ENCODE data around the gene DNAH5.

The DNAH5 gene

GRCh38 chr5:13934921-13935320 is 9.6 kb downstream of the DNAH5 start:
- no peak for DNase-seq (ENCODE audit: low spot score)

- no peak for DNase-seq (ENCODE audit: low spot score)
Observed at GRCh38 chr5:13934125-13934524, 10.4 kb downstream of the DNAH5 start.

DNA sequence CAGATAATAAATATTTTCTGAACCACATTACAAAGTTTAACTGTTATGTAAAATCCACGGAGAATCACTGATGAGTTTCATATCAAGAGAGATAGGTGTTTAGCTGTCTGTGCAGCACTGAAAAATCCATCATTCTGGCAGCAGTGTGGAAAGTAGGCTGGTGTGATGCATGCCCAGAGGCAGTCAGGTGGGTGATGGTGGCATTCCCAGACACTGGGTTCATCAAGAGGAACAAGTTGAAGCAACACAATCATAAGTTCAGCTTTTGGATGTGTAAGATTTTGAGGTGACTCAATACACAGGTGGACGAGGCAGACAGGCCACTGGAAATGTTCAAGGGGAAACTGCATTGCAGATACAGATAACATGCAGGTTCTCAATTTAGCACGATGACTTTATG is 11.9 kb downstream of the DNAH5 start:
- DNase-seq (ENCODE audit: low spot score): no peak

DNA sequence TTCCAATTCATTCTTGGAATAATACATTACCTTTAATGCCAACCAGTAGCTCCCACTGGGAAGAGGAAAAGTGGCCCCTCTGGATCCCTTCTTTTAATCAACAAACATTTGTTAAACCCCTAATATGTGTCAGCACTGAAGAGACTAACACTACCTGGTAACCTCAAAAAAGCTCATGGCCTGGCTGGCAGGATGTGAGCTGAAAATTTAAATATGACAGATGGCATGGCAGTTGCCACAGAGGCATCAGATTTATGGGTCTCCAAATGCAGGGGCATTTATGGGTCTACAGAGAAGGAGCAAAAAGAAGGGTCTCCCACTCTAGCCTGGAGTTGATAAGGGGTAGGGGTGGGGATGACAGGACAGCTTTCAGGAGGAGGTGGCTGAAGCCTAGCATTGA is 12.5 kb downstream of the DNAH5 start:
- DNase-seq (ENCODE audit: low spot score): no peak

DNA sequence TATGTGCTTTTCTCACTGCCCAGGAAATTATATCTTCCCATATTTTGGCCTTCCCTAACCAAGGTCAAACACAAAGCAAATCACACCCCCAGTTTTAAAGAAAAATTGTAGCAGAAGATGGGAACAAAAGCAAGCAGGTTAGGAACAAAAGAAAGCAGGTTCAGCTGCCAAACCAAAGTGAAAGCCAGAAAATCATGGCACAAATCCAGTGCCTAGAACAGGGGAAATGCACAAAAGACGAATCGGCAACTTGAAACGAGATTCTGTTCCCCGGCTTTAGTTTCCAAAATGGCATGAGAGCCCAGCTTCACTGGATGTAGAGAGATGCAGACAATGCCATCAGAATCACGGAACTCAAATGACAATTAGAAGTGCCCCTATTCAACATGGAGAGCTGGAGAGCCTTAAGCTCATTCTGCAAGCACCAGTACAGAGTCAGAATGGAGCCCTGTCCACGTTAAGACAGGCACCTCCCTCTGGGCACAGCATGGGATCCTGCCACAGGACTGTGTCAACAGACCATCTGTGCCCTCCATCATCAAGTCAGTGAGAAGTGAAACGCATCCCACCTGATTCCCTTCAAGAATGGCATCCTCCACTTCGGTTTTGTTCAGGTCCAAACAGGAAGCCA is 13.8 kb downstream of the DNAH5 start:
- no peak for DNase-seq (ENCODE audit: low spot score)

- DNase-seq (ENCODE audit: low spot score): no peak
Observed at GRCh38 chr5:13926731-13927130, 17.8 kb downstream of the DNAH5 start.

- DNase-seq (ENCODE audit: low spot score): no peak
Observed at GRCh38 chr5:13921578-13921977, 22.9 kb downstream of the DNAH5 start.

GRCh38 chr5:13919786-13920185 is 24.7 kb downstream of the DNAH5 start:
- DNase-seq (ENCODE audit: low spot score): no peak

GRCh38 chr5:13919087-13919486 is 25.4 kb downstream of the DNAH5 start:
- DNase-seq (ENCODE audit: low spot score): no peak

GRCh38 chr5:13917061-13917460 is 27.4 kb downstream of the DNAH5 start:
- no peak for DNase-seq (ENCODE audit: low spot score)

DNA sequence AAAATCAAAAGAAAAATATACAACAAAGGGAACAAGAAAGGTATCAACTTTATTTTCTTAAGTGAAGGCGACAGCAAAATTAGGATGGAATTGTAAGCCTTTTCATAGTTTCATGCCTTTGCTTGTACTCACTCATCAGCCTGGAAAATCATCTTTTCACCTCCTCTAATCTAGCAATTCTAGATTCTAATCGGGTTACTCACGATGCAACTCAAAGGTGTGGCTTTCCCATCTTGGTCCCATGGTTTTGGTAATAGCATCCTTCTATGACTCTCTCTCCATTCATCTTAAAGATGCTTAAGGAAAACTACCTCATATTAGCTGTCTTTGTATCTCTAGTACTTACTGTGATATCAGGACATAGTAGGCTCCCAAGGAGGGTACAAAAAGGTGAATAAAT is 30.5 kb downstream of the DNAH5 start:
- DNase-seq (ENCODE audit: low spot score): no peak

GRCh38 chr5:13910637-13911288 is 33.7 kb downstream of the DNAH5 start:
- no peak for DNase-seq (ENCODE audit: low spot score)

DNA sequence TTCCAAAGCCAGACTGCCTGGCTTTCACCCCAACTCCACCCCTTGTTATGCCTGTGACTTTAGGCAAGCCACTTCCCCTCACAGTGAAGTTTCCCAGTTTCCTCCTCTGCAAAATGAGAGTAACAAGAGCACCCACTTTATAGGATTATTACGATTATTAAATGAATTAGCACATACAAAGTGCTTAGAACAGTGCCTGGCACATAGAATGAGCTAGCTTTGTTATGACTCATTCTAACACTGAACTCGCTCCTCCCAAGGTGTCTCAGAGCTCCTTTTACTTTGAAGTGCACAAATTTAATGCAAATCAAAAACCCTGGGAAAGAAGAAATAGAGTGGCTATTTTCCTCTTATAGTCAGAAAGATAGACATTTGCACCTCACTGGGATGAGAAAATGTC is 34.3 kb downstream of the DNAH5 start:
- DNase-seq (ENCODE audit: low spot score): no peak

DNA sequence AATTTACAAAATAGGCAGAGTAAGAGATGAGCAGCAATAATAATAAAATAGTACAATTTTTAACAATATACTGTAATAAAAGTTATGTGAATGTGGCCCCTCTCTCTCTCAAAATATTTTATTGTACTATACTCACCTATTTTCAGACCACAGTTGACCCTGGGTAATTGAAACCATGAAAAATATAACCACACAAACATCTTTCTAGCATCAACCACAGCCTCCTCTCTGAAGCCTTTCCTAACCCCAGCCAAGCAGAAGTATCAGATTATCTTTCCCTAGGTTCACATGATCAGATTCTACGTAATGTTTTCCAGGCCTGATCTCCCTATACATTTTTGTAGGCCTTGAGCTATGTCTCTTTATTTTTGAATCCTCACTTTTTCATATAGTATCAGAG is 35.2 kb downstream of the DNAH5 start:
- no peak for DNase-seq (ENCODE audit: low spot score)

DNA sequence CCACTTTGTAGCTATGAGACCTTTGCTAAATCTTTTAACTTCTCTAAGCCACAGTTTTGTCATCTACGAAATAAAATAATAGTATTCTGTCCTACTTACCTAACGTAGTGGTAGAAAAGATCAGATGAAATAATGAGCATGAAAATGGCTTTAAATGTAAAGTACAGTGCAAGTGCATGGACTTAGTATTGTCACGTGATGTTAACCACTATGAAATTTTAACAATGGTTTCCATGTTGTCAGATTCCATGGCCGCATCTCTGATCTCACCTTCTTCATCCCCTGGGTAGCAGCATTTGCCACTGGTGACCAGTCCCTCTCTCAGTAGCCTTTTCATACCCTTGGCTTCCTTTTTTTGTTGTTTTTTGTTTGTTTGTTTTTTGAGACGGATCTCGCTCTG is 45.9 kb downstream of the DNAH5 start:
- no peak for DNase-seq (ENCODE audit: low spot score)

DNA sequence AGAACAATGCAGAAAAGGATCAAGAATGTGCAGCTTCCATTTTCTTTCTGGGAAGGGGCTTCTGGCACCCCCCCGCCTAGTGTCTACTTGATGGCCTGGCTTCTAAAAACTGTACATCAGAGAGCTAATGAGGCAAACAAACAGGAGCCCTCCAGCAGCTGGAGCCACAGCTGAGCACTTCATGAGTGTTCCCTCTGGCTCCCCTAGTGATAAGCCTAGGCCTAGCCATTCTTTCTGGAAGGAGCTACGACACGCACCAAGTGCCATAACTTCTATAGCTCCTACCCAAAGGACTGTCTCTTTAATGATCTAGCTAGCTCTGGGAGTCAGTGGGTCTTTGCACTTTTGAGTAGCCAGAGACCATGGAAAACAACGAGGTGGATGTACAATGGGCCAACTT is 66.1 kb downstream of the DNAH5 start:
- DNase-seq (ENCODE audit: low spot score): no peak

- no peak for DNase-seq (ENCODE audit: low spot score)
Observed at GRCh38 chr5:13866792-13867191, 77.7 kb downstream of the DNAH5 start.

GRCh38 chr5:13865312-13865711 is 79.2 kb downstream of the DNAH5 start:
- DNase-seq (ENCODE audit: low spot score): no peak

DNA sequence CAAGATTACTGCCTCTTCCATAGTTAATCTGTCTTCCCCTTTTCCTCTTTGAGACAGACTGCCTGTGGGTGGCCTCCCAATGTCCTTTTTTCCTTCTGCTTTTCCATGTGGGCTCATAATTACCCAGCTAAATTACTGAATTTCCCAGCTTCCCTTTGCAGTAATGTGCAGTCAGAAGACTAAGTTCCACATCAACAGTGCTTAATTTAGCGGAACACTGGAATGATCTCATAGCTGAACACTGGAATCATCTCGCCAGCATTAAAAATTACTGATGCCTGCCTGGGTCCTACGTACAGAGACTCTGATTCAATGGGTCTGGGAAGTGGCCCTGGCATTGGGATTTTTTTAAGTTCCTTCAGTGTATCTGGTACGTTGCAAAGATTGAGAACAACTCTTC is 84.3 kb downstream of the DNAH5 start:
- no peak for DNase-seq (ENCODE audit: low spot score)

DNA sequence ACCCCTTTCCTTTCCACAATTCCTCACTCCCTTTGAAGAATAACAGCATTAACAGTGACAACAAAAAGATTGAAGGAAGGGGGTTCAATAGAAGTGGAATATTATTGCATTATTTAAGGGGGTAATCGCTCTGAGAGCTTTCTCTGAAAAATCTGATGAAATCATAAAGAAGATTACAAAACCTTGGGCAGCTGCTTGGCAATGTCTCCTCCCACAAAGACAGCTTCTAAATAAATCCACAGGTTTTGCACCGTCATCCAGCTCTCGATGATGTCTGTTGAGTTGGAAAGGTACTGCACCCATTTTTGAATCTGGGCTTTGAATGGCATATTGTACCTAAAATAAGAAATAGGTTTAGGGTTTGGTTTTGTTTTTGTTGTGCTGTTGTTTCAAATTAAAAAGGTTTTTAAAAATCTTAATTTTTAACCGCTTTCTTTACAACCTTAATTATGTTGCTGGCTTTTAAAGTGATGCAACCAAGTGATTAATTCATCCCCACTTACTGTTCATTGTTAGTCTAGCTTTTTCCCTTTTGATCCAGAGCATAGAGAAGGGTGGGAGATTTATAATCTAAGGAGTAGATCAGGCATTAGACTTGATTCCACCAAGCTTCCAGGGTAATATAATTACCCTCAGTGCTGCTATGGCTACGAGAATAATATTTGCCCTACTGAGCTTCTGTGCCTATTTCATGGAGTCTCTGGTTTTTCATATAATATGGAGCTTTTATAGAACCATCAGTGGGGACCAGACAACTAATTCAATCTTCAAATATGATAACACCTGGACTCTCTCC is 85.0 kb downstream of the DNAH5 start:
- no peak for DNase-seq (ENCODE audit: low spot score)

DNA sequence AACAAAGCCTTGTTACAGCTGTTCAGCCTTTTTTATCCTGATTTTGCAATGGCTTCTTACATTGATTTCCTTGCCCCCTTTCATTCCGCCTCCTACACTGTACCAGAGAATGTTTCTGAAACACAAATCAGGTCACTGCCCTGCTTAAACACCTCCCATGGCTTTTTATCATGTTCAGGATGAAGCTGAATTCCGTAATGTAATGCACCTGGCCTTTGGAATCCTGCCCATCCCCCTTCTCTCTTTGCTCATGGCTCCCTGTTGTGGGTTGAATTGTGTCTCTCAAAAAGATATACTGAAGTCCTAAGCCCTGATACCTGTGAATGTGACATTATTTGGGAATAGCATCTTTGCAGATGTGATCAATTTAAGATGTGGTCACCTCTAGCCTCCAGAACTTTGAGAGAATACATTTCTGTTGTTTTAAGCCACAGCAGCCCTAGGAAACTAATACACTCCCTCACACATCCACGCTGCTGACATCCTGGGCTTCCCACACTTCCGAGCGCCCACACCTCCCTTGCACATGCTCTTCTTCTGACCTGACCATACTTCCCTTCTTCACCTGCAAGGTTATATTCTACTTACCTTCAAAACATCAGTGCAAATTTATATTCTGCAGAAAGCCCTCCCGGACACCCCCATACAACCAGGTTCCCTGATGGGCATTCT is 101.2 kb downstream of the DNAH5 start:
- no peak for DNase-seq (ENCODE audit: low spot score)

GRCh38 chr5:13833440-13833839 is 111.0 kb downstream of the DNAH5 start:
- DNase-seq (ENCODE audit: low spot score): no peak

- no peak for DNase-seq (ENCODE audit: low spot score)
Observed at GRCh38 chr5:13831351-13831750, 113.1 kb downstream of the DNAH5 start.

Measured in globus pallidus (tissue), 1 donor.